DND-41 (cell line): Measurements from ENCODE around the gene TMEM175.

ENCODE experiments used
- CTCF ChIP-seq: IDR thresholded peaks from 2 replicates; pipeline ENCODE4 v1.5.1; 2012; ENCODE audit warnings: borderline replicate concordance, low read length, moderate library complexity, mild to moderate bottlenecking; ENCODE audit not compliant: poor library complexity, severe bottlenecking; ENCODE audit errors: extremely low read depth
- EZH2 ChIP-seq: IDR thresholded peaks from 3 replicates; pipeline ENCODE4 v1.6.1; 2012; ENCODE audit warnings: borderline replicate concordance, low read depth, mild to moderate bottlenecking, moderate library complexity, low read length, inconsistent platforms; ENCODE audit not compliant: severe bottlenecking

GRCh38 chr4:893995-894705 lies 38.1 kb upstream of the TMEM175 start:
- no peak for TF ChIP-seq CTCF
- no peak for TF ChIP-seq EZH2
